Activated naive CD4-positive, alpha-beta T cell treated with anti-CD3 and anti-CD28 coated beads, Interleukin-2, amount 50 U/mL, for 24 hours (primary cell): ENCODE results near the gene NKX3-2.

Experiments
- H3K27ac Mint-ChIP-seq: one replicate; pipeline ENCODE4 v1.8.0; 2021; ENCODE audit warnings: mild to moderate bottlenecking, mixed read lengths
- H3K27me3 Mint-ChIP-seq: one replicate; pipeline ENCODE4 v1.8.0; 2021; ENCODE audit warnings: mixed read lengths
- H3K36me3 Mint-ChIP-seq: one replicate; pipeline ENCODE4 v1.8.0; 2021; ENCODE audit warnings: mixed read lengths
- H3K4me1 Mint-ChIP-seq: one replicate; pipeline ENCODE4 v1.8.0; 2021; ENCODE audit warnings: mixed read lengths
- H3K4me3 Mint-ChIP-seq: one replicate; pipeline ENCODE4 v1.8.0; 2021; ENCODE audit warnings: mild to moderate bottlenecking, mixed read lengths
- H3K9me3 Mint-ChIP-seq: one replicate; pipeline ENCODE4 v1.8.0; 2021; ENCODE audit warnings: mixed read lengths

The NKX3-2 gene

GRCh38 chr4:13527981-13528820 is 16.1 kb downstream of the NKX3-2 start:
- H3K9me3 Mint-ChIP-seq, result no peaks in the 10 kb centered on the region
- H3K4me3 Mint-ChIP-seq, result peak overlapping the region; percentile 60
- no peak overlapping the region for H3K27ac Mint-ChIP-seq
- peaks cover 4% of the 10 kb centered on the region for H3K36me3 Mint-ChIP-seq
- peaks cover 27% of the 10 kb centered on the region for H3K4me1 Mint-ChIP-seq
- H3K27me3 Mint-ChIP-seq, result peaks cover 69% of the 10 kb centered on the region

GRCh38 chr4:13527192-13527980 is 16.9 kb downstream of the NKX3-2 start:
- H3K27ac Mint-ChIP-seq, result no peak overlapping the region
- H3K36me3 Mint-ChIP-seq, result peaks cover 4% of the 10 kb centered on the region
- no peaks in the 10 kb centered on the region for H3K9me3 Mint-ChIP-seq
- peaks cover 32% of the 10 kb centered on the region for H3K4me1 Mint-ChIP-seq
- peak overlapping the region; percentile 47 for H3K4me3 Mint-ChIP-seq
- peaks cover 70% of the 10 kb centered on the region for H3K27me3 Mint-ChIP-seq

- Mint-ChIP-seq H3K27me3 (peaks cover 73% of the 10 kb centered on the region), H3K9me3 (no peaks in the 10 kb centered on the region), H3K4me3 (no peak overlapping the region), H3K4me1 (peaks cover 36% of the 10 kb centered on the region), H3K36me3 (peaks cover 4% of the 10 kb centered on the region), H3K27ac (no peak overlapping the region)
Measured at GRCh38 chr4:13526658-13527057, 17.6 kb downstream of the NKX3-2 start.

GRCh38 chr4:13525606-13526281 is 18.6 kb downstream of the NKX3-2 start:
- peaks cover 68% of the 10 kb centered on the region for H3K27me3 Mint-ChIP-seq
- H3K9me3 Mint-ChIP-seq, result no peaks in the 10 kb centered on the region
- no peak overlapping the region for H3K4me3 Mint-ChIP-seq
- H3K36me3 Mint-ChIP-seq, result peaks cover 2% of the 10 kb centered on the region
- H3K27ac Mint-ChIP-seq, result no peak overlapping the region
- H3K4me1 Mint-ChIP-seq, result peaks cover 27% of the 10 kb centered on the region

- Mint-ChIP-seq H3K27me3 (peaks cover 60% of the 10 kb centered on the region), H3K36me3 (peaks cover 2% of the 10 kb centered on the region), H3K4me1 (peaks cover 27% of the 10 kb centered on the region), H3K4me3 (no peak overlapping the region), H3K27ac (no peak overlapping the region), H3K9me3 (no peaks in the 10 kb centered on the region)
Measured at GRCh38 chr4:13524504-13525243, 19.6 kb downstream of the NKX3-2 start.

- H3K27ac Mint-ChIP-seq, result no peak overlapping the region
- peaks cover 21% of the 10 kb centered on the region for H3K4me1 Mint-ChIP-seq
- no peak overlapping the region for H3K4me3 Mint-ChIP-seq
- no peaks in the 10 kb centered on the region for H3K9me3 Mint-ChIP-seq
- peaks cover 1% of the 10 kb centered on the region for H3K36me3 Mint-ChIP-seq
- H3K27me3 Mint-ChIP-seq, result peaks cover 56% of the 10 kb centered on the region
Measured at GRCh38 chr4:13523591-13524503, 20.5 kb downstream of the NKX3-2 start.

GRCh38 chr4:13523105-13523477 is 21.2 kb downstream of the NKX3-2 start:
- peaks cover 13% of the 10 kb centered on the region for H3K4me1 Mint-ChIP-seq
- H3K27me3 Mint-ChIP-seq, result peaks cover 51% of the 10 kb centered on the region
- H3K4me3 Mint-ChIP-seq, result peak overlapping the region; percentile 15
- no peaks in the 10 kb centered on the region for H3K9me3 Mint-ChIP-seq
- no peak overlapping the region for H3K27ac Mint-ChIP-seq
- no peaks in the 10 kb centered on the region for H3K36me3 Mint-ChIP-seq

- Mint-ChIP-seq H3K4me3 (peak overlapping the region; percentile 23), H3K27me3 (peaks cover 51% of the 10 kb centered on the region), H3K27ac (no peak overlapping the region), H3K4me1 (peaks cover 13% of the 10 kb centered on the region), H3K9me3 (no peaks in the 10 kb centered on the region), H3K36me3 (no peaks in the 10 kb centered on the region)
Measured at GRCh38 chr4:13522282-13523104, 21.8 kb downstream of the NKX3-2 start.

- Mint-ChIP-seq H3K4me3 (no peak overlapping the region), H3K4me1 (peaks cover 10% of the 10 kb centered on the region), H3K36me3 (no peaks in the 10 kb centered on the region), H3K9me3 (no peaks in the 10 kb centered on the region), H3K27me3 (peaks cover 40% of the 10 kb centered on the region), H3K27ac (no peak overlapping the region)
Measured at GRCh38 chr4:13521047-13521446, 23.3 kb downstream of the NKX3-2 start.

GRCh38 chr4:13516315-13516860 is 27.9 kb downstream of the NKX3-2 start:
- H3K27me3 Mint-ChIP-seq, result peaks cover 27% of the 10 kb centered on the region
- H3K36me3 Mint-ChIP-seq, result no peaks in the 10 kb centered on the region
- no peaks in the 10 kb centered on the region for H3K4me1 Mint-ChIP-seq
- H3K4me3 Mint-ChIP-seq, result no peak overlapping the region
- H3K9me3 Mint-ChIP-seq, result no peaks in the 10 kb centered on the region
- H3K27ac Mint-ChIP-seq, result no peak overlapping the region

- Mint-ChIP-seq H3K4me1 (no peaks in the 10 kb centered on the region), H3K9me3 (no peaks in the 10 kb centered on the region), H3K27me3 (peaks cover 24% of the 10 kb centered on the region), H3K4me3 (no peak overlapping the region), H3K36me3 (no peaks in the 10 kb centered on the region), H3K27ac (no peak overlapping the region)
Measured at GRCh38 chr4:13515268-13515667, 29.0 kb downstream of the NKX3-2 start.

GRCh38 chr4:13514722-13515121 is 29.6 kb downstream of the NKX3-2 start:
- Mint-ChIP-seq H3K4me1 (no peaks in the 10 kb centered on the region), H3K36me3 (no peaks in the 10 kb centered on the region), H3K27ac (no peak overlapping the region), H3K27me3 (peaks cover 24% of the 10 kb centered on the region), H3K4me3 (no peak overlapping the region), H3K9me3 (no peaks in the 10 kb centered on the region)

GRCh38 chr4:13511101-13511500 is 33.2 kb downstream of the NKX3-2 start:
- H3K27ac Mint-ChIP-seq, result no peak overlapping the region
- H3K4me1 Mint-ChIP-seq, result no peaks in the 10 kb centered on the region
- H3K4me3 Mint-ChIP-seq, result no peak overlapping the region
- peaks cover 21% of the 10 kb centered on the region for H3K27me3 Mint-ChIP-seq
- H3K36me3 Mint-ChIP-seq, result no peaks in the 10 kb centered on the region
- no peaks in the 10 kb centered on the region for H3K9me3 Mint-ChIP-seq
